H1 (cell line): ENCODE data around the gene ENTPD6.

ENCODE experiments used
- BRCA1 ChIP-seq: IDR thresholded peaks from 2 replicates; pipeline ENCODE4 v1.6.1; 2012; ENCODE audit warnings: low read depth, low read length, improper control_type of control experiment
- NANOG ChIP-seq: IDR thresholded peaks from 2 replicates; pipeline ENCODE4 v1.6.1; 2011; ENCODE audit warnings: low read length, low read depth, mild to moderate bottlenecking, inconsistent platforms; ENCODE audit not compliant: insufficient read depth, poor library complexity, severe bottlenecking
- POLR2A ChIP-seq, 2 experiments: IDR thresholded peaks; 1 replicate in 1 of 2; 2 replicates in 1 of 2; pipeline ENCODE4 v1.6.1; 2011; ENCODE audit warnings: low read depth in 2 of 2, low read length in 2 of 2, mild to moderate bottlenecking in 2 of 2; ENCODE audit errors: control extremely low read depth in 1 of 2
- POLR2AphosphoS5 ChIP-seq: IDR thresholded peaks from 2 replicates; pipeline ENCODE4 v1.6.1; 2011; ENCODE audit warnings: low read depth, low read length
- SIN3A ChIP-seq, 2 experiments: IDR thresholded peaks in 1 of 2; conservative IDR thresholded peaks in 1 of 2; 2 replicates each; pipeline ENCODE4 v1.6.1; 2011 to 2012; ENCODE audit warnings: low read length in 2 of 2, improper control_type of control experiment in 1 of 2, low read depth in 1 of 2, mild to moderate bottlenecking in 1 of 2
- SP2 ChIP-seq: IDR thresholded peaks from 2 replicates; pipeline ENCODE4 v1.6.1; 2012; ENCODE audit warnings: mild to moderate bottlenecking, low read length, inconsistent platforms
- YY1 ChIP-seq: IDR thresholded peaks from 2 replicates; pipeline ENCODE4 v1.6.1; 2011; ENCODE audit warnings: low read depth, mild to moderate bottlenecking, low read length

DNA sequence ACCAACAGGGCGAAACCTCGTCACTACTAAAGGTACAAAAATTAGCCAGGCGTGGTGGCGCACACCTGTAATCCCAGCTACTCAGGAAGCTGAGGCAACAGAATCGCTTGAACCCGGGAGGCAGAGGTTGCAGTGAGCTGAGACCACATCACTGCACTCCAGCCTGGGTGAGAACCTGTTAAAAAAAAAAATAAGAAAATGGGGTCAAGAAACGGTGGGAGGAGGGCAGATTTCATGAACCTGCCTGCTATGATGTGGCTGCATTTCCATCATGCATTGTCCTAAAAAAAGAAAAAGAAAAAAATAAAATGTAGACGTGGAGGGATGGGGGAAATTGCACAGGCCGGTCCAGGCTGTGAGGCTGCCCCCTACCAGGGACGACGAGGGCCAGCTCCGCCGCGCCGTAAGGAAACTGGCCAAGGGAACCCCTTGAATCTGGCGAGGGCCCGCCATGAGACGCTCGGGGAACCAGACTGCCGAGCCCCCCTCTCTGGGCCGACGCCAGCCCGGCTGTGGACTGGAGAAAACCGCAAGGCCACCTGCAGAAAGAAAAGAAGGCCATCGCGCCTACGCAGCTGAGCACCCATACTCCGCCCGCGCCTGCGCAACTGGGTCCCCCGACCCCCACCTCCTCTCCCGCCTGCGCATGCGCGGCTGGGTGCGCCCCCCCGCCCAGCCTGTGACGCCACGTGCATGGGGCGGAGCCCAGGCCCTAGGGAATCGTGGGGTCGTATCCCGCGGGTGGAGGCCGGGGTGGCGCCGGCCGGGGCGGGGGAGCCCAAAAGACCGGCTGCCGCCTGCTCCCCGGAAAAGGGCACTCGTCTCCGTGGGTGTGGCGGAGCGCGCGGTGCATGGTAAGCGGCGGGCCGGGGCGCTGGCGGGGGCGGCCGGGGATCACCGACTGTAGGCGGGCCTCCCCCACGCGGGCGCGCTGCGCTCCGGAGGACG, at the start of gene ENTPD6:
- TF ChIP-seq SIN3A (conservative IDR thresholded peaks at IDR 0.05 in 1 of 2, IDR thresholded peaks at IDR 0.05 in 1 of 2; ENCODE audit: low read depth in 1 of 2, low read length in 2 of 2) (peak in 1 of 2 experiments; percentile 54; a peak in 2 of 4 replicates), NANOG (no peak), SP2 (no peak), POLR2A (IDR thresholded peaks at IDR 0.05; ENCODE audit: control extremely low read depth in 1 of 2, low read depth in 2 of 2, low read length in 2 of 2) (peak in 1 of 2 experiments; percentile 63; a peak in 1 of 3 replicates), YY1 (no peak), BRCA1 (no peak), POLR2AphosphoS5 (no peak)
